Mucosa of descending colon (tissue), 3 donors: ENCODE data around the gene TSPEAR. TPM values are rescaled to one million over a fixed set of nuclear protein-coding genes. Genes with fewer than 3 reads are reported as not detected.
A peak's percentile ranks its signal among the peaks of the same experiment; 100 is the strongest.

Source experiments
- ATAC-seq: fragments of 200-7000 bp; cut with Tn5 transposase; one replicate; pipeline ENCODE4 v1.9.1; 2020; ENCODE audit warnings: mild to moderate bottlenecking, moderate library complexity
- DNase-seq, 3 donors: peaks; one replicate each; pipeline ENCODE4 v3.0.0-alpha.2; 2020
- H3K36me3 ChIP-seq: fragments of 200-600 bp; one replicate; pipeline ENCODE4 v1.8.0; 2021; ENCODE audit warnings: low read depth, mild to moderate bottlenecking
- H3K4me1 ChIP-seq: fragments of 200-600 bp; one replicate; pipeline ENCODE4 v1.8.0; 2021; ENCODE audit warnings: low read depth, mild to moderate bottlenecking
- H3K4me3 ChIP-seq: fragments of 200-600 bp; one replicate; pipeline ENCODE4 v1.8.0; 2021; ENCODE audit warnings: mild to moderate bottlenecking
- H3K9me3 ChIP-seq: fragments of 200-600 bp; one replicate; pipeline ENCODE4 v1.8.0; 2021; ENCODE audit warnings: mild to moderate bottlenecking
- intact Hi-C, 2 donors: fragments of 100-400 bp; cut with DNase I in 1 of 2; cut with micrococcal nuclease in 1 of 2; formaldehyde crosslinking; loops; one replicate each; pipeline versions ENCODE4 v1.11.0 to v1.11.1; 2022; cut with DNase I, micrococcal nuclease
- total RNA-seq, 3 donors: library from RNA; stranded (reverse); fragmentation: NEBNext Ultra II Directional in 2 of 3; extraction: Animal tissue kit (Norgen Biotek cat#: 25700) in 2 of 3; gene quantifications; one replicate each; pipeline versions ENCODE4 v1.2.1 to v1.2.4, GENCODE V29; 2021 to 2023
- TF ChIP-seq, protein P1 (sequence below): fragments of 200-600 bp; IDR thresholded peaks from one replicate; pipeline ENCODE4 v1.8.0; 2022; ENCODE audit warnings: antibody characterized with exemption, mild to moderate bottlenecking
- donor health status: DM: no; HTN: no; CAD: no; lungs with moderate emphysema.
- donor health status: DM: no; HTN: no; CAD: no.
- donor health status: DM: no; HTN: yes; CAD: no.

The TSPEAR gene
- total RNA-seq, 3 donors from 2014 or later: 0.28 TPM; not detected in 2

DNA sequence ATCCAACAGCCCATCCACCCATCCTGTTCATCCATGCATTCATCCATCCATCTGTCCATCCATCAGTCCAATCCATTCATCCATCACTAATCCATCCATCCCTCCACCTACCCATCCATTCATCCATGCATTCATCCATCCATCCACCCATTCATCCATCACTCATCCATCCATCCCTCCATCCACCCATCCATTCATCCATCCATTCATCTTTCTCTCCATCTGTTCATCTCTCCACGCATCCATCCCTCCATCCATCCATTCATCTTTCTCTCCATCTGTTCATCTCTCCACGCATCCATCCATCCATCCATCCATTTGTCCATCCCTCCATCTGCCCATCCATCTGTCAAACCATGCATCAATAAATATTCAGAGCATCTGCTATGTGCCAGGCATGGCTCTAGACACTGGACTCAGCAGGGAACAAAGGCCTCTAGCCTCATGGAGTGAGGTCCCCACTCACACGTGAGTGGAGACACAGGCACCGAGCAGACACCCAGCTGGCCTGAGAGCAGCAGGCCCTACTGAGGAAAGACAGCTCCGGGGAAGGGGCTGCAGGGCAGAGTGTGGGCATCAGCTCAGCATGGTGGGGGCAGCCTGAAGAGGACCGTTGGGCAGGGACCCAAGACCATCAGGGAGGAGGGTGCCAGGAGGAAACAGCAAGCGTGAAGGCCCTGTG is 181.0 kb downstream of the TSPEAR start:
- no peaks in the 10 kb centered on the region for H3K9me3 ChIP-seq
- no peaks in the 10 kb centered on the region for H3K4me1 ChIP-seq
- no peaks in the 10 kb centered on the region for H3K36me3 ChIP-seq
- TF ChIP-seq, protein P1, sequence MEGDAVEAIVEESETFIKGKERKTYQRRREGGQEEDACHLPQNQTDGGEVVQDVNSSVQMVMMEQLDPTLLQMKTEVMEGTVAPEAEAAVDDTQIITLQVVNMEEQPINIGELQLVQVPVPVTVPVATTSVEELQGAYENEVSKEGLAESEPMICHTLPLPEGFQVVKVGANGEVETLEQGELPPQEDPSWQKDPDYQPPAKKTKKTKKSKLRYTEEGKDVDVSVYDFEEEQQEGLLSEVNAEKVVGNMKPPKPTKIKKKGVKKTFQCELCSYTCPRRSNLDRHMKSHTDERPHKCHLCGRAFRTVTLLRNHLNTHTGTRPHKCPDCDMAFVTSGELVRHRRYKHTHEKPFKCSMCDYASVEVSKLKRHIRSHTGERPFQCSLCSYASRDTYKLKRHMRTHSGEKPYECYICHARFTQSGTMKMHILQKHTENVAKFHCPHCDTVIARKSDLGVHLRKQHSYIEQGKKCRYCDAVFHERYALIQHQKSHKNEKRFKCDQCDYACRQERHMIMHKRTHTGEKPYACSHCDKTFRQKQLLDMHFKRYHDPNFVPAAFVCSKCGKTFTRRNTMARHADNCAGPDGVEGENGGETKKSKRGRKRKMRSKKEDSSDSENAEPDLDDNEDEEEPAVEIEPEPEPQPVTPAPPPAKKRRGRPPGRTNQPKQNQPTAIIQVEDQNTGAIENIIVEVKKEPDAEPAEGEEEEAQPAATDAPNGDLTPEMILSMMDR: no peak
- intact Hi-C loops: no loop called here
- DNase-seq (no peak), ATAC-seq (no peak)
- H3K4me3 ChIP-seq: no peak overlapping the region

DNA sequence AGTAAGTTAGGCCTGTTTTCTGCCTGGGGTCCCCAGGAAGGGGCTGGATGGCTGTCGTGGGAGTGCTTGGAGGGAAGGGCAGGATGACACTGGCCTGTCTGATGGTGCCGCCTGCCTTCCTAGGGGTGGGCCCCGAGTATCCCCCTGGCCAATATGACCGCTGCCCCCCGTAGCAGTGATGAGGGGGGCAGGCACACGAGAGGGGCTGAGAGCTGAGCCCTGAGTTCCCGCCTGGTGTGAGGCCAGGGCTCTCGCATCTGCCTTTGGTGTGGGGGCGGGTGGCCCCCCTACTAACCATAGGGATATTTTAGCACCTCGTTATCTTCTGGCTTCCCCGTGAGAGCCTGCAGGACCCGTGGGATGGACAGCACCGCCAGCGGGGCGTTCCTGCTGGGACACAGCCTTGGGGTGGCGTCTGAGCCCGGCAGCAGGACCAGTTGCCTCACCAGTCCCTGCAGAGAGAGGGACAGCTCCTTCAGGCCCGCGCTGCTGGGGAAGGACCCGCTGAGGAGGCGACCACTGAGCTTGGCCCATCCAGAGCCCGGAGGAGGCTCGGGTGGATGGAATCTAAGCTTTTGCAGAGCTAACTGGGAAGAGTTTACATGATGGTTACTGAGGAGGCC is 181.8 kb downstream of the TSPEAR start:
- Histone ChIP-seq H3K9me3 (no peaks in the 10 kb centered on the region), H3K36me3 (no peaks in the 10 kb centered on the region), H3K4me3 (no peak overlapping the region), H3K4me1 (no peaks in the 10 kb centered on the region)
- TF ChIP-seq, protein P1: no peak
- DNase-seq (peak in 1 of 3 donors; percentile 4), ATAC-seq (no peak)
- intact Hi-C loops: no loop called here

DNA sequence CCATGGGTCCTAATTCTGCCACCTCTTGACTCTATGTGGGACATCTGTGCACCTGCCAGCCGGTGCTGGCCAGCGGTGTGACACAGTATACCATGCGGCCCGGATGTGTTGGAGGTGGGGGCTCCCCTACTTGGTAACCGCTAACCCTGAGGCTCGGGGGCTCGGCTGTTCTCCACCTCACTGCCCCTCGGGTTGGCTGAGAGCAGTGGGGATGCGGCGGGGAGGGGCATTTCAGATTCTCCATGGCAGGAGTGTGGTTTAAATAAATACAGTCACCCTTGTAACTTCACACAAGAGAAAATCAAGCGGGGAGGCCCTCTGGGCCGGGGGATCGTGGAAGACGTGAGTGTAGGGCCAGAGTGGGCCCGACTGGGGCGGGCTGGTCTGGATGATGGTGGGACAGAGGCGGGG is 182.4 kb downstream of the TSPEAR start:
- Histone ChIP-seq H3K9me3 (no peaks in the 10 kb centered on the region), H3K4me1 (no peaks in the 10 kb centered on the region), H3K36me3 (no peaks in the 10 kb centered on the region), H3K4me3 (no peak overlapping the region)
- no peak for DNase-seq
- ATAC-seq: no peak
- TF ChIP-seq, protein P1: no peak
- intact Hi-C loops: no loop called here

DNA sequence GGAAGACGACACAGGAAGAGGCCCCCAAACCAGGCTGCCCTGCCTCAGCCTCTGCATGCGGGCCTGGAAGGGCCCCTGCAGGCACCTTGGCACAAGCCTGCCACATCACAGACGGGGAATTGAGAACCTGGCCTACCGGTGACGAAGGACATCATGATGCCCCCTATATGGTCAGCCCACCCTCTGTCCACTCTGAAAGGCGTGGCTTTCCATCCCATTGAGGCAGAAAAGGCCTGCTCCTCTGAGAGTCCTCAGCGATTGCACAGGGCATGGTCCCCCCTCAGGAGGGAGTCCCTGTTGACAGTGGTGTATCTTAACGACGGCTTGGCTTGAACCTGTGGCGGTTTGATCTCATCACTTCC is 182.8 kb downstream of the TSPEAR start:
- intact Hi-C loops: no loop called here
- no peaks in the 10 kb centered on the region for H3K4me1 ChIP-seq
- H3K36me3 ChIP-seq: no peaks in the 10 kb centered on the region
- H3K4me3 ChIP-seq: no peak overlapping the region
- DNase-seq (no peak), ATAC-seq (no peak)
- no peaks in the 10 kb centered on the region for H3K9me3 ChIP-seq
- TF ChIP-seq, protein P1: no peak

DNA sequence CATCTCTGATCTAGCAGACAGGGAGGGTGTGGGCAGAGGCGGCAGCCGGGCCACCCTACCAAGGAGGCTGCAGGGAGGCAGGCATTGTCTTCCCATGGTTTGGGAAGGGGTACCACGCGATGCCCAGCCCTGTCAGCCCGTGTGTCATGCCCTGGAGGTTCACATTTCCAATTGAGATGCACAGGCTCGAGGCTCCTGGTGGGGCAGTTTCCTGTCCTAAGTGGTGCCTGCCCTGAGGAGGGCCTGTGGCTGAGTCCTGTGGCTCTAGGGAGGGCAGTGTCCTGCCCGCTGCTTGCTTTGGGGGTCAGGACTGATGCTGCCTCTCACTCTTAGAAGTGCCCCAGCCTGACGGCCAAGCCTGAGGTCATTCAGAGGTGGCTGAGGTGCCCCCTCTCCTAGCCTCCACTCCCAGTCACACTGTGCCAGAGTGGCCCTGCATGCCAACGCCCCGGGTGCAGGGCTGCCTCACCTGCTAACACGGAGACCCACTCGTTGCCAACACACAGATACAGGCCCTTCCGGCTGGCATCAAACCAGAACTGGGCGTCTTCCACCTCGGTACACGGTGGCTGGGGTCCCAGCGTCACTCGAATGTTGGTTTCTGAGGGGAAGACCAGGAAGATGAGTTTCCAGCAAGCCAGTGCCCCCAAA is 183.3 kb downstream of the TSPEAR start:
- no peak for ATAC-seq
- H3K36me3 ChIP-seq: no peaks in the 10 kb centered on the region
- H3K4me1 ChIP-seq: no peaks in the 10 kb centered on the region
- H3K9me3 ChIP-seq: no peaks in the 10 kb centered on the region
- peak in 1 of 3 donors; percentile 8 for DNase-seq
- TF ChIP-seq, protein P1: no peak
- intact Hi-C loops: no loop called here
- H3K4me3 ChIP-seq: no peak overlapping the region
